RWPE1 (cell line): ENCODE data around the gene CD2BP2.

Source experiments
- CTCF ChIA-PET: fragments of 350-600 bp; sonication (Branson Sonifier 250); formaldehyde crosslinking; extraction: SDS; loops from one replicate; lab custom pipeline; 2021; lab: Yijun Ruan, JAX
- POLR2A ChIA-PET: fragments of 400-600 bp; formaldehyde crosslinking; extraction: SDS; loops from one replicate; lab custom pipeline; 2020; ENCODE audit warnings: antibody characterized with exemption; ENCODE audit not compliant: low non-redundant PET; lab: Yijun Ruan, JAX
- DNase-seq: peaks from one replicate; pipeline ENCODE4 v3.0.0; 2012; ENCODE audit warnings: low spot score
- H3K27ac ChIP-seq: fragments of 450-650 bp; 2 replicates; pipeline ENCODE4 v1.5.1; 2017
- TF ChIP-seq, protein P1 (sequence below): fragments of 450-650 bp; conservative IDR thresholded peaks from 2 replicates; pipeline ENCODE4 v1.5.1; 2017; ENCODE audit warnings: low read depth, mild to moderate bottlenecking

Gene CD2BP2

DNA sequence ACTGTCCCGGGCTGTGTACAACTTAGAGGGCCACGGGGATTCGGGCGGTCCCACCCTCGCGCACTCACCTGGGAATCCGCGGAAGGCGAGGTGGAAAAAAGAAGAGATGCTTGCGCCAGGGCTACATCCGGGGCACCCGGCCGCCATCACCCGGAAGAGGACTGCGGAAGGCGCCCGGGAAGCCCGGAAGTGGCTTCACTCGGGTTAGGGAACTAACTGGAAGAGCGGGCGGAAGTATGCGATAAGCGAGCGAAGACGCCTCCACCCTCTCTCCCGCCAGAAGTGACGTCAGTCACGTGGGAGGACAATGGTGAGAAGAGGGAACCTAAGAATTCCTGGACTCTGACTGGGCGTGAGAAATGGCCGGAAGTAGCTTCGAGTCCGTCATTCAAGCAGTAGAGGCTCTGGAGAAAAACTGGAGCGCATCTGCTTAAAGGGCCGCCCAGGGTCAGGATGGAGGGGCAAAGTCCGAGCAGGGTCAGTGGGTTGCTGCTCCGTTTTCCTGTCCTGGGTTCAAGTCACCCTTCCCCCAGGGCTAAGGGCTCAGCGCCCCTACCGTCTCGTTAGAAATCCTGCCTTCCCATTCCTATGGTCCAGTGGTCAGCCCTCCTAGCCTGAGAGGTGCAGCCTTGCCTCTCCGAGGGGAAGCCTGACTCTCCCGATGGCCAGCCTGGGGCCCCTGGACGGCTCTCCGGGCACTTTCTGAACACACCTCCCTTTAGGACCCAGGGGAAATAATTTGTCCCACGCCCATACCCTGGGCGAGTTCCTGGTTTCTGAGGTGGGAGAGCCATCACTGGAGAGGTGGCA lies at the start of gene CD2BP2:
Gene CD2BP2 (minus strand): TSS at position 165 of the 810 bp plus-strand sequence. CDS start 627 bp downstream, outside the sequence.
- CTCF ChIA-PET = interaction anchor here (0.5 to 1.3 kb wide), 3 partner anchors 10 to 282 kb away, joined by 3 to 8 read pairs (median 3); no protein-coding TSS in a partner anchor

DNA sequence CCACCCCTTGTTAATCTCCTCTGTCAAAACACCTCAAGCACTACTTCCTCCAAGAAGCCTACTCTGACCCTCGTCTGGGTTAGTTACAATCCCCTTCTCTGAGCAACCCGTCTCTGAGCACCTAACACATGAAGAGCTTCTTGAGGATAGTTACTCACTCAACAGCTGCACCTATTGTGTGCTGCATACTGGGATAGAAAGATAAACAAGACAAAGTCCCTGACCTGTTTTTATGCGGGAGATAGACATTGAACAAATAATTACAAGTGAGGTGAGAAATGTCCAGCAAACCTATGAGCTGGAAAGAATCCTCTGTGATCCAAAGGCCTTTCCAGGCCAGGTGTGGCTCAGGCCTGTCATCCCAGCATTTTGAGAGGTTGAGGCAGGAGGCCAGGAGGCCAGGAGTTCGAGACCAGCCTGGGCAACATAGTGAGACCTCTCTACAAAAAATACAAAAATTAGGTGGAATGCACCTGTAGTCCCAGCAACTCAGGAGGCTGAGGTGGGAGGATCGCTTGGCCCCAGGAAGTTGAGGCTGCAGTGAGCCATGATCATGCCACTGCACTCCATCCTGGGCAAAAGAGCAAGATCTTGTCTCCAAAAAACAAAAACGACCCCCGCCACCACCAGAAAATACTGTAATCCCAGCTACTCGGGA lies 46.8 kb upstream of the CD2BP2 start:
- DNase-seq = no peak
- CTCF ChIA-PET = no interaction called here
- POLR2A ChIA-PET = no interaction called here
- no peak overlapping the region for H3K27ac ChIP-seq
- TF ChIP-seq, protein P1, sequence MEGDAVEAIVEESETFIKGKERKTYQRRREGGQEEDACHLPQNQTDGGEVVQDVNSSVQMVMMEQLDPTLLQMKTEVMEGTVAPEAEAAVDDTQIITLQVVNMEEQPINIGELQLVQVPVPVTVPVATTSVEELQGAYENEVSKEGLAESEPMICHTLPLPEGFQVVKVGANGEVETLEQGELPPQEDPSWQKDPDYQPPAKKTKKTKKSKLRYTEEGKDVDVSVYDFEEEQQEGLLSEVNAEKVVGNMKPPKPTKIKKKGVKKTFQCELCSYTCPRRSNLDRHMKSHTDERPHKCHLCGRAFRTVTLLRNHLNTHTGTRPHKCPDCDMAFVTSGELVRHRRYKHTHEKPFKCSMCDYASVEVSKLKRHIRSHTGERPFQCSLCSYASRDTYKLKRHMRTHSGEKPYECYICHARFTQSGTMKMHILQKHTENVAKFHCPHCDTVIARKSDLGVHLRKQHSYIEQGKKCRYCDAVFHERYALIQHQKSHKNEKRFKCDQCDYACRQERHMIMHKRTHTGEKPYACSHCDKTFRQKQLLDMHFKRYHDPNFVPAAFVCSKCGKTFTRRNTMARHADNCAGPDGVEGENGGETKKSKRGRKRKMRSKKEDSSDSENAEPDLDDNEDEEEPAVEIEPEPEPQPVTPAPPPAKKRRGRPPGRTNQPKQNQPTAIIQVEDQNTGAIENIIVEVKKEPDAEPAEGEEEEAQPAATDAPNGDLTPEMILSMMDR = no peak

More for the DNA sequence above, at the start of gene CD2BP2:
- H3K27ac ChIP-seq = peak within 1 kb of the TSS; percentile 95
- POLR2A ChIA-PET = interaction anchor here (0.6 to 1.3 kb wide), 2 partner anchors 11 to 20 kb away, joined by 4 read pairs; no protein-coding TSS in a partner anchor
- DNase-seq = peak; percentile 94
- TF ChIP-seq, protein P1 = no peak

DNA sequence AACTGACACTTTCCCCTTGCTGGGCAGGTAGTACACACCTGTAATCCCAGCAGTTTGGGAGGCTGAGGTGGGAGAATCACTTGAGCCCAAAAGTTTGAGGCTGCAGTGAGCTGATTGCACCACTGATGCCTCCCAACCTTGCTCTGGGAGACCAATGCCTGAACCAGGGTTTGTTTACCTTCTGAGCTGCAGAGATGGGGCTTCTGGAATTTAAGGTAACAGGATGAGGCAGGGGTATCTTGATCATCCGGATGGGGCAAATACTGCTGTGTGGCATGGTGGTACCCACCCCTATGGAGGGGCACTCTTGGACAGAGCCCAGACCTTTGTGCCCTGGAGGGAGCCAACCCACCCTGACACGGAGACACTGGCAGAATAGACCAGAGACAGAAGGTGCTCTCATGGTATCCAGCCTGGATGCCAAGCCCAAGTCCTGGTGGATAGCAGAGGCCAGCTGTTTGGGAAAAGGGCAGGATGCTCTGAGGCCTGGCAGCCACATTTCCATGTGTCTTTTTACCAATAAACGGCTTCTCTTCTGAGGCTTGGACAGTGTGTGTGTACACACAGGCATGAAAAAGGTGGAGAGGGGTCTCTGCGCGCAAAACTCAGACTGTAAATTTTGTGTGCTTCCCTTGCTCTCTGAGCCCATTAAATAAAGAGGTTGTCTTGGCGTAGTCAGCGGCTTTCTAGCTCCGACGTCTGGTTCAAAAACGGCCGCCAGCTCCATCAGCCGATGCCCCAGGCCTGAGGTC lies 44.5 kb upstream of the CD2BP2 start:
- ChIA-PET POLR2A (no interaction called here), CTCF (interaction anchor here (1.0 kb wide), 1 partner anchor 10 kb away, joined by 3 read pairs; no protein-coding TSS in a partner anchor)
- peak overlapping the region; percentile 96 for H3K27ac ChIP-seq
- no peak for DNase-seq
- TF ChIP-seq, protein P1 = no peak

DNA sequence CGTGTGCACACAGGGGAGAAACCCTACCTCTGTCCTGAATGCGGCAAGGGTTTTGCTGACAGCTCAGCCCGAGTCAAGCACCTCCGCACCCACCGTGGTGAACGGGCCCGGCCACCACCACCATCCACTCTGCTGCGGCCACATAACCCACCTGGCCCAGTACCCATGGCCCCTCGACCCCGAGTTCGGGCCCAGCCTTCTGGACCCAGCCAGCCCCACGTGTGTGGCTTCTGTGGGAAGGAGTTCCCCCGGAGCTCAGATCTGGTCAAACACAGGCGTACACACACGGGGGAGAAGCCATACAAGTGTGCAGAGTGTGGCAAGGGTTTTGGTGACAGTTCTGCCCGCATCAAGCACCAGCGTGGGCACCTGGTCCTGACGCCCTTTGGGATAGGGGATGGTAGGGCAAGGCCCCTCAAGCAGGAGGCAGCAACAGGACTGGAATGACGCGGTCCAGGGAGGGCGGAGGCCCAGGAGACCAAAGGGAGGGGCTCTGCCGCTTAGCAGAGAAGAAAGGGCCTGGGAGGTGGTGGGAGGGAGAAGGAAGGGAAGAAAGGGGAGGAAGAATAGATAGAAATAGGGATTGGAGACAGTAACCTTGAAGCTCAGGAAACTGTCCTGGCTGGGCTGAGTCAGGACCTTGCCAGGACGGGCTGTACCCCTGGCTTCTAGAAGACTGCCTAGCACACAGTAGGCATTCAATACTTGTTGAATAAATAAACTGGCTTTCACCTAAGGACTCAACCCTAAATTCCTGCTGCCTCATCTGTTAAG lies 43.7 kb upstream of the CD2BP2 start:
- TF ChIP-seq, protein P1 = no peak
- CTCF ChIA-PET = no interaction called here
- POLR2A ChIA-PET = no interaction called here
- H3K27ac ChIP-seq = peak overlapping the region; percentile 96
- DNase-seq = no peak

DNA sequence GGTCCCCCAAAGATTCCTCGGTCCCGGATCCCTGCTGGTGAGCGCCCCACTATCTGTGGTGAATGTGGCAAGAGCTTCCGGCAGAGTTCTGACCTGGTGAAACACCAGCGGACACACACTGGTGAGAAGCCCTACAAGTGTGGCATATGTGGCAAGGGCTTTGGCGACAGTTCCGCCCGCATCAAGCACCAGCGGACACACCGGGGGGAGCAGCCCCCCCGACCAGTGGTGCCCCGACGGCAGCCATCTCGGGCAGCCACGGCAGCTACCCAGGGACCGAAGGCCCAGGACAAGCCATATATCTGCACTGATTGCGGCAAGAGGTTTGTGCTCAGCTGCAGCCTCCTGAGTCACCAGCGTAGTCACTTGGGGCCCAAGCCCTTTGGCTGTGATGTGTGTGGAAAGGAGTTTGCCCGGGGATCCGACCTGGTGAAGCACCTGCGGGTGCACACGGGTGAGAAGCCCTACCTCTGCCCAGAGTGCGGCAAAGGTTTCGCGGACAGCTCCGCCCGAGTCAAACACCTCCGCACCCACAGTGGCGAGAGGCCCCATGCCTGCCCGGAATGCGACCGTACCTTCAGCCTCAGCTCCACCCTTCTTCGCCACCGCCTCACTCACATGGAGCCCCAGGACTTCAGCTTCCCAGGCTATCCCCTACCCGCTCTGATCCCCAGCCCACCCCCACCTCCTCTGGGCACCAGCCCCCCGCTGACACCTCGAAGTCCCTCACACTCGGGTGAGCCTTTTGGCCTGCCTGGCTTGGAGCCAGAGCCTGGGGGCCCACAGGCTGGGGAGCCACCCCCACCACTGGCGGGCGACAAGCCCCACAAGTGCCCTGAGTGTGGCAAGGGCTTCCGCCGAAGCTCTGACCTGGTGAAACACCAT lies 42.9 kb upstream of the CD2BP2 start:
- TF ChIP-seq, protein P1 = no peak
- CTCF ChIA-PET = no interaction called here
- POLR2A ChIA-PET = no interaction called here
- H3K27ac ChIP-seq = peak overlapping the region; percentile 96
- no peak for DNase-seq
